GM18951 (cell line): ENCODE data around the gene IGLON5.
A peak's percentile ranks its signal among the peaks of the same experiment; 100 is the strongest.

Experiments used
- POLR2A ChIP-seq: IDR thresholded peaks from 4 replicates; pipeline ENCODE4 v1.6.1; 2011; ENCODE audit warnings: mild to moderate bottlenecking; ENCODE audit not compliant: insufficient read length, insufficient read depth; ENCODE audit errors: extremely low read depth
- in situ Hi-C: fragments of 300-500 bp; cut with MboI; formaldehyde crosslinking; loops from one replicate; pipeline ENCODE4 v1.12.0; 2022; ENCODE audit warnings: low sequenced_read_pairs, mixed read lengths, inconsistent platforms; ENCODE audit not compliant: unreplicated experiment

IGLON5 gene

DNA sequence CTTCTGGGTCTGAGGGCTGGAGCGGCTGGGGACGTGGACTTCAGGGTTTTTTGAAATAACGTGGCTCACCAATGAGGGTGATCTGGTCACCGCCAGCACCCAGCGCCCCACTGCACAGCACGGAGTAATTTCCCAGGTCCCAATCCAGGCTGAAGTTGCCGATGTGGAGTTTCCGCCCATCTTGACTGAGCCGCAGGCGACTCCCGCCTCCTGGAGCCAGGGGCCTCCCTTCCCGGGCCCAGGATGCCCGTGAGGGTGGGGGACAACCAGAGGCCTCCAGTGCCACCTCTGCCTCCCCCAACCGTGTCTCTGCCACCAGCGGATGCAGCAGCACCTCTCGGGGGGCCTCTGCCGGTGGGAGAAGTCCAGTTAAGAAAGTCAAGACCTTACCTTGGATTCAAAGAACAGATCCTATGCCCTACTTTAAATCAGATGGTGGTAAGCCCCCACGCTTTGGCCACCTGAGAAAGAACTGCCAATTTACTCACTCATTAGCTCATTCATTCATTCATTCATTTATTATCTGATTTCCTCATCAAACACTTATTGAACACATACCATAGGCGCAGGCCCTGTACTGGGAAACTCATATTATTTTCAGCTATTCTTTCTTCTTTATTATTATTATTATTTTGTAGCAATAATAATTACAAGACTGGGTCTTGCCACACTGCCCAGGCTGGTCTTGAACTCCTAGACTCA, 26.6 kb downstream of the IGLON5 start:
- in situ Hi-C loops = no loop called here

DNA sequence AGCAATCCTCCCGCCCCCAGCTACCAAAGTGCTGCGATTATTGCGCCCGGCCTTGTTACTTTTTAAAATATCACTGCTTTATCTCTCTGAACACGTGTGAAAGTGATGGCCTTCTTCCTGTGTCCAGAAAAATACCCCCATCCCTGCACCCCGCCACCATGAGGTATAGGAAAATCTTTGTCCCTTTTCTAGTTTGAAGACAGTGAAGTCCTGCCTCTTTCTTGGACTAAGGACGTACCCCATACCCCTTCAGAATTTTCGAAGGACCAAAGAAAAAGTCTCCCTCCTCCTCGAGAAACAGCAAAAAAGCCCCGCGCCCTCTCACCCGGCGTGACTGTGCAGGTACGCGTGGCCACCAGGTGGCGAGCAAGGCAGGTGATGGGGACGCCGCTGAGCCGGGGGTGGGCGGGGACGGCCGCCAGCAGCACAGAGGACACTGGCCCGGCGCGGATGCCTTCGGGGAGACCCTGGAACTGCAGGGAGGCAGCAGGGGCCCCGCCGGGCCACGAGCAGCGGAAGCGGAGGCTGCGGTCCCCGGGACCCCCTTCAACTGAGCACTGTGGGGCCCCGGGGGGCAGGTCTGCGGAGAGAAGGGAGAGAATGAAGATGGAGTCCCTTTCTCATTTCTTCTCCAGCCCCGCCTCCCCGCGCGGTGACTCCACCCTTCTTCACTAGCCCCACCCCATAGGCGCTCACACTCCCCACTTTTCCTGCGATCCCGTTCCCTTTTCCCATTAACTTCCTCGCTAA, 27.3 kb downstream of the IGLON5 start:
- in situ Hi-C loops = no loop called here
- peak; percentile 18 for TF ChIP-seq POLR2A

More for the DNA sequence above, 26.6 kb downstream of the IGLON5 start:
- TF ChIP-seq POLR2A = no peak

DNA sequence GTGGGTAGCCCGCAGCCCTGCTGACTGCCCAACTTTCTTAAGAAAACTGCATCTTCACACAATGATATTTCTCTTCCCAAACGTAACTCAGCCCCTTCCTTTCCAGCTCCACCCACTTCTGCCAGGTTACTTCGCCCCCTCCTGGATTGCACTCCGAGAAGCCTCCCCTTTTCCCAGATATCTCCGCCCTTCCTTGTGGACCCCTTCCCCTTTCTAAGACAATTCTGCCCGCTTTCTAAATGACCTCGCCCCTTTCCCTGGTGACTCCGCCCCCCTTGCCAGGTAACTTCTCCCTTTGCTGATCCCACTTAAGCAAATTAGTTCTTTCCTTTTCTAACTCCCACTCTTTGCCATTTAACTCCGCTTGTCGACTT, 27.9 kb downstream of the IGLON5 start:
- no peak for TF ChIP-seq POLR2A
- in situ Hi-C loops = no loop called here

DNA sequence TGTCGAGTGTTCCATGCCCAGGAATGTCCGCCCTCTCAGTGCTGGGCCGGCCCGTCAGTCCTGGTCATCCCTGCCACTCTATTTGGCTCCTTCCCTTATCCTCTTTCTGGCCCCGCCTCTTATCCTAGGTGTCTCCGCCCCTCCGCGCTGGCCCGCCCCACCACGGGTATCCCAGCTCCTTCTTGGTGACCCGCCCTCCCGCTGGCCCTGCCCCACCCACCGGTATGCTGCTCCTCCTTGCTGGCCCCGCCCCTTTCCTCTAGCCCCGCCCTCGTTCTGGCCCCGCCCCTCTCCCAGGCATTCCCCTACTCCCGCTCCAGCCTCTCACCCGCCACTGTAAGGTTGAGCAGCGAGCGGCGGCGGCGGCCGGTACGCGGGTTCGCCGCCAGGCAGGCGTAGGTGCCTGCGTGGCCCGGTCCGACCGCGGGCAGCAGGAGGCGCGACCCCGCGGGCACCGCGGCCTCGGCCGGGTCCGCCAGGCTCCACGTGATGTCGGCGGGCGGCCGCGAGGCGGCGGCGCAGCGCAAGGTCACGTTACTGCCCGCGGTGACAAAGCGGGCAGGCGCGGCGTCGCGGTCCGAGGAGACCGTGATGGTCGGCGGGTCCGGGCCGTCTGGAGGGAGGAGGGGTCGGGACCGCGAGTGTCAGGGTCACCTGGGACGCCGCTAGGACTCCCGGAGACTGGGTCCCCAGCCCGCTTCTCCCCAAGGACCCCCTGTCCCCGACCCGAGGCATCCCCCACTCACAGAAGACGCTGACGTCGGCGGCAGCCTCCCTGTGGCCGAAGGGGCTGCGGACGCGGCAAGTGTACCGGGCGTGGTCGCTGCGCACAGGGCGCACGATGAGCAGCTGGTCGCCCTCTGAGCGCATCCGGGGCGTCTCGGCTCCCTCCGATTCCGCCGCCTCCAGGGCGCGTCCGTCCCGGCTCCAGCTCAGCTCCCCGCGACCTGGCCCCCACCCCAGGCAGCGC, 28.5 kb downstream of the IGLON5 start:
- in situ Hi-C loops = no loop called here
- TF ChIP-seq POLR2A = peak; percentile 54

DNA sequence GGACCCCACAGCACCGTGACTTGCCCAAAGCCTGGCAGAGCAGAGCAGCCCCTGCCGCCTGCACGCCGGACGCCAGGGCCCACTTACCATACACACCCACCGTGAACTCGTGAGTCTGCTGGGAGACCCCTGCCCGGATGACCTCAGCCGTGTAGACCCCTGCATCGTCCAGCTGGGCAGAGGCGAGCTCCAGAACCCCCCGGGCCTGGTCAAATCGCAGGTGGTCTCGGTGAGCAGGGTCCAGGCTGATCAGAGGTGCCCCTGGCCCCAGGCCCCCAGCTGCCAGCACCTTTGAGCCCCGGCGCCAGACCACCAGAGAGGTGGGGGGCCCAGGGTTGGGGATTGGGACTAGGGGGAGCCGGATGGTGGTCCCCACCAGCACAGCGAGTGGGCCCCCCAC, 29.6 kb downstream of the IGLON5 start:
- in situ Hi-C loops = no loop called here

DNA sequence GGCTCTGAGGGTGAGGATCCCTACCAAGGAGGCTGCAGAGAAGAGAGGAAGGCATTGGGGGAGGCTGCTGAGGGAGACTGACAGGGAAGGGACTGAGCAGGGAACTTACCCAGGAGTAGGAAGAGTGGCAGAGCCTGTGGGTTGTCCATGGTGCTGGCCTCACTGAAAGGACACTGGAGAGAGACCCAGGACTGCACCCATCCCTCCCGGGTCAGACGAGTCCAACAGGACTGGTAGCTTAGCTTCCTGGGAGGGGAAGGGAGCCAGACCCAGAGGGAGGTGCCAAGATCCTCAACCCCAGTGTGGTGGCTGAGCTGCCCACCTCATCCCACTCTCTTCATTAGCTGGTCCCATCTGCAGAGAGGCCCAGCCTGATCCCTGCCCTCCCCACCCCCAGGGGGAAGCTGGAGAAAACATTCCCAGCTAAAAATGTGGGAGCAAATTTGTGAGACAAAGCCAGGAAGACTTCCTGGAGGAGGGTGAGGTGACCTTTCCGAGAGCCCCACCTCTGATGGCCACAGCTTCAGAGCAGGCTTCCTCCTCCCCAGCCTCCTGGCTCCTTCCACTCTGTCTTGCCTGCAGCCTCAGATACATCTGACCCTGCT, 30.6 kb downstream of the IGLON5 start, which contains the start of gene VSIG10L:
TSS of gene VSIG10L (minus strand) at position 164 of the 605 bp plus-strand sequence. CDS start at position 149, 15 bp downstream.
- in situ Hi-C loops = no loop called here
- no peak for TF ChIP-seq POLR2A

More for the DNA sequence above, 29.6 kb downstream of the IGLON5 start:
- TF ChIP-seq POLR2A = no peak

DNA sequence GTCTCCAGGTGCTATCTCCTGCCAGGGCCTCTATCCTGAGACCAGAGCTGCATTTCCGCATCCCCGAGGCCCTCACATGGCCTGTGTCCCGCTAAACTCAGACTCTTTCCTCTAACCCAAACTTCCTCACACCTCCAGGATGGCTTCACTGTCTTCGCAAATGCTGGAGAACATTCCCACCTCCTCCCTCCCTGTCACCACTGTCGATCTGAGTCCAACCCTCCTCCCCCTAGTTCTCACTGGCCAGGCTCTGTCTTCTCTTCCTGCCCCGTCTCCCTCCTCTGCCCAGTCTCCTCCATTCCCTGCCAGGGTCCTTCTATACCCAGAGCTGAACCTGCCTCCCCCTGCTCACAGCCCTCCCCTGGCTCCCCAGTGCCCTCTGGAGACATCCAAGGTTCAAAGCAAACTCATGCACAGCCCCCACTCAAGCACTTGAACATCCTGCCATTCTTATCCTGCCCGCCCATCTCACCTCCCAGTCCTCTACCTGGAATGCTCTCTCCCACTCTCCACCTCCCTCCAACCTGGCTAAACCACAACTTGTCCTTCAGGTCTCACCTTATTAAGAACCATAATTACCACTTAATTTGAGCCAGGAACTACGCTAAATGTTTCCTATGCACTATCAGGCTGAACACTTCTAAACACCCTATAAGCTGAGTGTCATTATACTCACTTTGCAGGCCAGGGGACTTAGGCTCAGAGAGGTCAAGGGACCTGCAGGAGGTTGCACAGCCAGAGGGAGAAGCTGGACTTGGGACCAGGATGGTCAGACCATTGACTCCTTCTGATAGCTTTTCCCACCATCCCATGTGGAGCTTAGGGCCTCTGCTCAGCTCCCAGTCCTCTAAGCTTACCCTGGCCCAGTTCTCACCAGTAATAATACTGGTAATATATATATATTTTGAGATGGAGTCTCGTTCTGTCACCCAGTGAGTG, 31.5 kb downstream of the IGLON5 start:
- TF ChIP-seq POLR2A = no peak
- in situ Hi-C loops = no loop called here

DNA sequence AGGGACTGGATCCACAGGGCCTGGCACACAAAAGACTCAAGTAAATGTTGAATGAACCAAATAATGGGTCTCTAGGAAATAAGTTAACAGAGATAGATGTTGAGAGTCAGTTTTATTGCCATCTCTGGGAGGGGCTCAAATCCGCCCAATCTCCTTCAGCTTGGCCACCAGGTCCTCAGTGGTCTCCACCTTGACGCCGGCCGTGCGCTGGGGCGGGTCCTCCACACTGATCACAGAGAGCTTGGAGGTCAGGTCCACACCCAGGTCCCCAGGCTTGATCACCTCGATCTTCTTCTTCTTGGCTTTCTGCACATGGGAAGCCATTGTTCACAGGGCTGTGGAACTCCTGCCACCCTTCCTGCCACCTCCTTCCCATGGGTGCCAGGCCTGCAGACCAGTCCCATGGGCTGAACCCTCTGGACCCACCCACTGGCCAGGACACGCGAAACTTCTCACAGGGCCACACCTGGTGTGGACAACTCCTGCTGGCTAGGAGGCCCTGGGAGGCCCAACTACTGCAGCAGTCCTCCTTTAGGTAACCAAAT, 33.7 kb downstream of the IGLON5 start:
- TF ChIP-seq POLR2A = no peak
- in situ Hi-C loops = no loop called here

DNA sequence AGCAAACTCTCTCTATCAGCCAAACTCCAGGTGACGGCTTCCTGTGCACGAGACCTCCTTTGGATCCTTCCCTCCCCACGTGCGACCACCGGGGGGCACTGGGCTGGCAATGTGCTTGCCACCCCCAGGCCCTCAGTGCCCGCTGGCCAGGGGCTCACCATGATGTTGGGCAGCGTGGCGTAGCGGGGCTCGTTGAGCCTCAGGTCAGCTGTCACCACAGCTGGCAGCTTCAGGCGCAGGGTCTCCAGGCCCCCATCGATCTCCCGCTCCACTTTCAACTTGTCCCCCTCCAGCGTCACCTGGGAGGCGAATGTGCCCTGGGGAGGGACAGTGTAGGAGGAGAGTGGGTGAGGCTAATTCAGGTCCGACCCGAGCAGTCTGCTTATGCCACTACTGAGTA, 35.3 kb downstream of the IGLON5 start:
- in situ Hi-C loops = no loop called here
- TF ChIP-seq POLR2A = no peak

DNA sequence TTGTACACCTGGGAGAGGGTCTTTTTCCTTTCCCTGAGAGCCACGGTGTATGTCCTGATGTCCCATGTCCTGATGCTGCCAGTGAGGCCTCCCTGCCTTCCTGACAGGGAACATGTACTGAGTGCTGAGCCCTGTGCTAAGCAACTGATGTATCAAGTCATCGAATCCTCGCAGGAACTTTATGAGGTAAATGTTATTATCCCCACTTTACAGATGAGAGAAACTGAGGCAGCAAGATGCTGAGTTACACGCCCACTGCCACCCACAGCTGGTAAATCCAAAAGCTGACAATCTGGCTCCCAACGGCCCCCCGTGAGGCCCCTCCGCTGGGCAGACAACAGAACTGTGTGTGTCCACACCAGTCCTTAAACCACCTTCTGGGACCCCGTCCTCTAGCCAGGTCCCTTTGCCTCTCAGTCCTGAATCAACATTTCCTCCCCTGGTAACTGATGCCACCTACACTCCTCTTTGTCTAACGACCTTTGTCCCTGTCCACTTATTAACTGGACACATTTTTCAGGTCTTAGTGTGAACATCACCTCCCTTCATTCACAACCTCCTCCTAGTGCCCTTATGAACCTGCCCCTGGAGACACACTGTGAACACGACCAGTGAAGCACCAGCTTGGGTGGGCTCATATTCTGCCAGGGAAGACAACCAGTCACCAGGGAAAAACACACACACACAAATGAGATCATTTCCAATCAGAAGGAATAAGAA, 35.9 kb downstream of the IGLON5 start:
- TF ChIP-seq POLR2A = no peak
- in situ Hi-C loops = no loop called here

DNA sequence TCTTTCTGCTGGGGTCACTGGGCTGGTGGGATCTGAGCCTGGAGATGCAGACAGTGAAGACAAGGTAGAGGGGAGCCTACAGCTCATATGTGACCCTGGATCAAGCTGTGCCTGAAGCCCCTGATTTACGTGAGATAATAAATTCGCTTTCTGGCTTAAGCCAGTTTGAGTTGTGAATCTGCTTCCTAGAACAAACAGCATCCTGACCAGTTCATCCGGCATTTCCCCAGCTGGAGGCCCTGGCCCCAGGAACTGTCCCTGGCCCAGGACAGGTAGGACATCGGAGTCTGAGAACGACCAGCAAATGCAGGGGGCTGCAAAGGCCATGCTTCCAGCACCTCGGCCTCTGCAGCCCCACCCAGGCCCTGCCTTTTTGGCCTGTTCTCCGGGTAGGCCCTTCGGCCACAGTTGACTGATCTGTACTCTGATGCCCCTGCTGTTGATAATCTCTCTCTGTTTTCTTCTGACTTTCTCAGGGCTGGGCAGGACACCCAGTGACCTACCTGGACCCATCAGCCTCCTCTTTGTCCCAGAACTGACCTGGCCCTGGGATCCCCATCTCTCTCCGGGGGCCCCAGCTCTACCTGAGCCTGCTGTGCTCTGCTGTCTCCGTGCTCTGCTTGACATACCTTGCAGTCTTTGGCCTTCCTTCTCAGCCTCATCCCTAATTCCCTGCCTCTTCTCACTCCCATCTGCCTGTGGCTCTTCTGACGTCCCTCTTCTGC, 40.0 kb downstream of the IGLON5 start:
- in situ Hi-C loops = no loop called here
- no peak for TF ChIP-seq POLR2A
